GM19240 (cell line): ENCODE results near the gene CTSO.
"Not testable (repeated sequence)": the region's sequence is repeated elsewhere in the genome, so short reads cannot be mapped to it uniquely, and the experiment has no call there.

Experiments
- DNase-seq: peaks from one replicate; pipeline ENCODE4 v3.0.0; 2011; ENCODE audit warnings: low spot score; ENCODE audit not compliant: insufficient read length

The CTSO gene

DNA sequence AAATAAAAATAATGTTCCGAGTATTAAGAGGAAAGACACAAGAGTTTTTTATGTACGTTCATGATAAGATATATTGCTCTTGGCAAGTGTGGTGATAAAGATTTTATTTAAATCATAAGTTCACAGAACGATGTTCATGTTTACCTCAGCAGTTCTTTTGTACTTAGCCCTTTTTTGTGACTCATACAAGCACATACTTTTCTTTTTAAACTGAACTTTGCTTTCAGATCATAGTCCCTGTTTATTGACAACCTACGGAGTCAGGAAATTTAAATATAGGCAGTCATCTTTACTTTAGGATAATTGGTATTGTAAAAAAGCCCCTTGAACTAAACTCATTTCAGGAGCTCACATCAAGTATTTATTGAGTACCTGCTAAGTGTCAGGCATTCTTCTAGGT, 1.3 kb upstream of the CTSO start:
- DNase-seq = no peak

DNA sequence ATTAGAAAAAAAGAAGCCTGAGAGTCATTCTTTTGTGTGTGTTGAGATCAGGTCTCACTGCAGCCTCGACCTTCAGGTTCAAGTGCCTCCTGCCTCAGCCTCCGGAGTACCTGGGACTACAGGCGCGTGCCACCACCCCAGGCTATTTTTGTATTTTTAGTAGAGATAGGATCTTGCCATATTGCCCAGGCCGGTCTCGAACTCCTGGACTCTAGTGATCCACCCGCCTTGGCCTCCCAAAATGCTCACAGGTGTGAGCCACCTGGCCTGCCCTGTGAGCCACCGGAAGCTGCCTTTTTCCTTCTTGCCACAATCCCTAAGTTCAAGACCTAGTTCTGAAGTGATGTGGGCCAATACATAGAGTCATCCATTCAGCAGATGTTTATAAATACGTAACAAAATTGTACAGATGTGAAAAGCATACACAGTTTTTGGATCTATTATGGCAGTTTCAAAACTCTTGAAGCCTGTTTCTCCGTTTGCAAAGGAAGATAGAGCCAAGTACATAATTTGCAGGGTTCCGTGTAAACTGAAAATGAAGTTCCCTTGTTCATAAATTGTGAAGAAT, 536 bp upstream of the CTSO start:
- no peak for DNase-seq

DNA sequence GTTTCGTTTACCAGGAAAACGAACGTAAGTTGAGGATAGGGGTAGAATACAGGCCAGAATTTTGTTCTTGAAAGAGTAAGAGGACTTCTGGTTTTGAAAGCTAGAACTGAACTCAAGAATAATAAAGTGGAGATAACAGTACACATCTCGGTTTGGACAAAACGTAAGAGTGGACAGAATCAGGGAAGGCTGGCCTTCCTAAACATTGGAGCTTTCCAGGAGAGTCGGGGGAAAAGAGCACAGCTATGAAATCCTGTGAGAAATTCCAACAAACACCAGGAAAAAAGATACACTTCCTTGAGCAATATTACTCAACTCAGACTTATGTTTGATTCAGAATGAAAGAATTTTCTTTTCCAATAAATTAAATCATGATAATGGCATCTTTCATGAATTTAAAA, 1.2 kb downstream of the CTSO start:
- DNase-seq = no peak

DNA sequence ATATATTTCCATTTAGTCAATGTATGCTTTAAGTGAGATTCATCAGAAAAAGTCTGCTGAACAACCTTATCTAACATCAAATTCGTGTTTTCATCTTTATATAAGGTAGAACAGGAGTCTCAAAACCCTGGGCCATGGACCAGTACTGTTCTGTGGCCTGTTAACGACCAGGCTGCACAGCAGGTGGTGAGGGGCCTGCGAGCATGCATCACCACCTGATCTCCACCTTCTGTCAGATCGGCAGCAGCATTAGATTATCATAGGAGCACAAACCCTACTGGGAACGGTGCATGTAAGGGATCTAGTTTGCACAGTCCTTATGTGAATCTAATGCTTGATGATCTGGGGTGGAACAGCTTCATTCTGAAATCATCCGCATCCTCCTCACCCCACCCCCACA, 3.2 kb downstream of the CTSO start:
- DNase-seq = no peak

DNA sequence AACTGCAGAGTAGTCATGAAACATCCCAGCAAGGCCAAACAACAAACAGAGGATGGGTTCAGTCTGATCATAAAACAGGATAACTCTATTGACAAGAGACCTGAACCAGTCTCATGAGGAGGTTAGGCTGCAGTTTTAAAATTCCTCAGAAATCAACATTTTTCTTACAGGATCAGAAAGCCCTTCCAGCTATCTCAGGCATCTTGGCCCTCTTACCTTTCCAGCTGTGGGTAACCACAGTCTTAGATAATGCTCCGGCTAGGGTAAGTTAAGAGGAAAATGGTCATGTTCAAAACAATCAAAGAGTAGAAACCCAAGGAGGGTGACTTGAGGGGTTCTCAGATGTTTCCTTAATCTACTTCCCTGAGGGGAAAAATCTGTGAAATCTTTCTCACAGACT, 5.1 kb downstream of the CTSO start:
- no peak for DNase-seq

DNA sequence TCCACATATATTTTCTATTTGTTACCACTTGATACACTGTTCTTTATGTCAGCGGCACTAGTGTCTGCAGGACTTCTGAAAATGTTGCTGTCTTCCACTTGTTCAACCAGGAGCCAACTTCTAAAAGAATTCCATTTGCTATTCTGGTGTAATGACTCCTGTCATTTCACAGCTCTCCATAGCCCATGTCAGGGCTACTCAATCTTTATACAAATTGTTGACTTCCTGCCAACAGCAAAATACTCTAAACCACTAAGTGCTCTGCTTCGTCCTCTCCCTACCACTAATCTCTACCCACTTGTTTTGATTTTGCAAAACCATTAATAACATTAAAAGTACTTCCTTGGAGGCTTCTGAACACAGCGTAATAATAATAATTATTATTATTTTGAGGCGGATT, 7.2 kb downstream of the CTSO start:
- no peak for DNase-seq

DNA sequence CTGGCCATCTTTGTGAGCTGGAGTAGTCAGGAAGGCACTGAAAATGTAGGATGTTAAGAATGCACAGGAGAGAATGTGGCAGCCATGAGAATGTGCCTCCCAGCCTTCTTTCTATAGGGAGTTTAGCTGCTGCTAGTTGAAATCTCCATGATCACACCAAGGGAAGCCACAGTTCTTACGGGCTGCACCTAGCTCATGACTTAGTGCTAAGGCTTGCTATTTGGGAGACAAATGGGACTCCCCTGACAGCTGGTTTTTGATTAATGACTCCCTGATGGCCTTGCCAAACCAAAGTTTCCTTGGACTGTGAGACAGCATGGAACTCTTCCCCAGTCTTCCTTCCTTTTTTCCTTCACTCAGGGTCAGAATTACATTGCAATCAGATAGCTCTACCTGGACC, 9.2 kb downstream of the CTSO start:
- DNase-seq = no peak

DNA sequence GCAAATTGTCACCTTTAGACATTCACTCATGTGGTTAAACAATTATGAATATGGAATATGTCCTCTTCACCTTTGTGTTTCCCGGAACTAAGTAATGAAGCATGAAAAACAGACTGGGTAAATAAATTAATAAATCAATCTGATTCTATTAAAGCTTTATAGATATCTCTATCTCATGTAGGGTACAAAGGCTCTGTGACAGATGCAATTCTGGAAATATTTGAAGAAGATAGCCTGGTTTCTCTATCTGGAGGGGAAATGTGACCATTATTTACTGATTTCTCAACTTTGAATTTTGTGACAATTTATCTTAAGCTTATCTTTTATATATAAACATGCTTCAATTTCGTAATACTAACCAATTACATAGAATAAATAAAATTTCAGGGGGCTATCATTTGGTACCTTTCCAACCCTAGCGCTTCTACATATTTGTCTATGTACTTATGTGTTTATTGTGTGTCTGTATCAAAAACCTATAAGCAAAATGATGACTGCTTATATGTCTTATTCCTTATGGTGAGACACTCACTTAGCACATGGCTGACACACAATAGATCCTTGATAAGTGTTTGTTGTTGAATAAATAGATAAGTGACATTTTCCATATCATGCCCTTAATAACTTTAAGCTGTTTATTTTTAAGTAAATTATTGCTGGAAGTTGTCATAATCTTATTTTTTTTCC, 9.9 kb downstream of the CTSO start:
- DNase-seq = no peak

DNA sequence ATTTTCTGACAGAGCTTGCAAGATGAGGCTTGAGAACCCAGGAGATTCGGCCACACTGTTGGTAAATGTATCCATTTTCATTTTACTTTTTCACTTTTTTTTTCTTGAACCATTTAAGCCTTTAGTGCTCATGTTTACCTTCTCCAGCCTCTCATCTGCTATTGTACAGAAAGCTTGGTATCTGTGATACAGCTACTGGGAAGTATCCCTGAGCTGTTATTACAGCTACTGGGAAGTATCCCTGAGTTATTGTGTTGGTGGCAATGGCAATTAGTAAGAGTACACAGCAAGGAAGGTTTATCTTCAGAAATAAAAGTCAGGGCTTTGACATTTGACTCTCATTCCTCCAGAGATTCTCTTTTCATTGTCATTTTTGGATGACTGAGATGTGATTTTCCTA, 11.8 kb downstream of the CTSO start:
- DNase-seq = no peak

DNA sequence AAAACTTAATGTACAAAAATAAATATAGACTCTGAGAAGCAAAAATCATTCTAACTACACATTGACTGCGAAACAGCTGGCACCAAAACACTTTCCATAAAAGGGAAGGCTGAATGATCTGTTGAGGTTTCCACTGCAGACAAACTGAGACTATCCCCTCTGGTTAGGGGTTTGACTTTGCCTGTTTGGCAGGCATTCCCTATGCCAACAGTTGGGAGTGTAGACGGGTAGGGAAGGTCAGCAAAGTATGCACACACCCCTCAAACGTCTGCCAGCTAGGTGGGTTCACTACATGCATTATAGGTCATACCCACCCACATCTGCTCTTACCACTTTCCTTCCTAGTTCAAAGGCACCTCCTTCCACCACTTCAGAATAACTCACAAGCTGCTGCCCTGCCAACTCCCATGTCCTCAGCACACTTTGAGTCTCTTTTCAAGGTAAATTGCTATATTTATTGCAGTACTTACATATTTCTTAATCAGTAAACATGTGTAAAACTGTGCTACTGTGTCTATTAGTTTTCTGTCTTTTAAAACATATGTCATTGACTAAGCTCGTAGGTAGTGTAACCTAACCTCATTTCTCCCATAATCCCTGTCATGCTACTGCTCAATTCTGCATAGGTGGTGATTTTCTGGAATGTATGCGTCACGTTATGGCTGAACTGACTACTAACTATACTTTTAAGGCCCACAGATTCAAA, 12.4 kb downstream of the CTSO start:
- DNase-seq = no peak

DNA sequence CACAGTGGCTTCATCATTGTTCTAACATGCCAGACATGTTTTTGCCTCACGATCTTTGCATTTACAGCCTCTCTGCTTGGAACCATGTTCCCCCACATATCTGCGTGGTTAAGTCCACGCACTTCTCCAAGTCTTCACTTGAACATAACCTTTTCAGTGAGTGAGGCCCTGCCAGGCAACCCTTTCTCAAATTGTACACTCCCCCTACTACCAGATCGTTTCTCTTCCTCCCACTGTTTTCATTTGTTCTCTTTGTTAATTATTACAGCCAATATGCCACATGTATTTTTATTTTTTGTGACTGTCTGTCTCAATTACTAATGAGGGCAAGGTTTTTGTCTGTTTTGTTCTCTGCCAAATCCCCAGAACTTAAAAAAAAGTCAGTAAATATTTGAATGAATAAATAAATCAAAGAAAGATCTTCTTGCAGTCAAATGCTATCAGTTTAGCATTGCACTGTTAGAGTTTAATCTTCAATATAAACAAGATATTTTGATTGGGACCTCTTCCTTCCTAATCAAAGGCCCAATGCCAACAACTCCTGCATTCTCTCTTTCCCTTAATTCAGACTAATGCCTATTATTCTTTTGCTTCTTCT, 18.2 kb downstream of the CTSO start:
- DNase-seq = no peak

DNA sequence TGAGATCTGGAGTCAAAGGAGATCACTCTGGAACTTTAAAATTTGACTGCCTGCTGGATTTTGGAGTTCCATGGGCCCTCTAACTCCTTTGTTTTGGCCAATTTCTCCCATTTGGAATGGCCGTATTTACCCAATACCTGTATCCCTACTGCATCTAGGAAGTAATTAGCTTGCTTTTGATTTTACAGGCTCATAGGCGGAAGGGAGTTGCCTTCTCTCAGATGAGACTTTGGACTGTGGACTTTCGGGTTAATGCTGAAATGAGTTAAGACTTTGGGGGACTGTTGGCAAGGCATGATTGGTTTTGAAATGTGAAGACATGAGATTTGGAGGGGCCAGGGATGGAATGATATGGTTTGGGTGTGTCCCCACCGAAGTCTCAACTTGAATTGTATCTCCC, 19.0 kb downstream of the CTSO start:
- DNase-seq = not testable (repeated sequence)

DNA sequence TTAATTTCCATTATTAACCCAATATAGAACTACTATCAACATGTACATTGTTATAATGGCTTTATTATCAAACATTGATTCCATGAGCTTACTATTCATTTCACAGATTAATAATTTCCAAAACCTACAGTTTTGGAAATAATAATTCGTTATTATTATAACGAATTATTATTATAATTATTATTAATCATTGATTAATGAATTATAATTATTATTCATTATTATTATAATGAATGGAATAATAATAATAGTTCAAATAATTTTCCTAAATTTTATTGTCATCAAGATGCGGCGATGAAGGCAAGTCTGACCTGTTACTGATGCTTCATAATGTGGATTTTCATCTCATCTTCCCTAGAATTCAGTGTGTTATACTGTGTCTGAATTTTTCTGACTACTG, 22.0 kb downstream of the CTSO start:
- DNase-seq = no peak

DNA sequence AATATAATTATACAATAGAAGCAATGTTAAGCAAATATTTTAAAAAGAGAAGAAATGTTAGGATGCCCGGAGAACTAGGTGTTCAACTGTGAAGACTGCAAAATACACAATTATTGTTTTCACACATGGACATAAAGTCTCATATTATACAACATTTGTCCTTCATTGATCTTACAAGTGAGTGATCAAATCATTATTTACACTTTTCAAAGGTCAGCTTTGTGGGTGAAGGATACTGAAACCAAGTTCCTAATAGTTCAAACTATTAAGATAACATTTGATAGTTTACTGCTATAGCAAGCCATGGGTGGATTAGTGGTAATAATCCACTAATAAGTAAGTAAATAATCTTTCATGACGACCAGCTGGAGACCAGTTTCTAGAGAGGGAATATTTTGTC, 23.3 kb downstream of the CTSO start:
- no peak for DNase-seq

DNA sequence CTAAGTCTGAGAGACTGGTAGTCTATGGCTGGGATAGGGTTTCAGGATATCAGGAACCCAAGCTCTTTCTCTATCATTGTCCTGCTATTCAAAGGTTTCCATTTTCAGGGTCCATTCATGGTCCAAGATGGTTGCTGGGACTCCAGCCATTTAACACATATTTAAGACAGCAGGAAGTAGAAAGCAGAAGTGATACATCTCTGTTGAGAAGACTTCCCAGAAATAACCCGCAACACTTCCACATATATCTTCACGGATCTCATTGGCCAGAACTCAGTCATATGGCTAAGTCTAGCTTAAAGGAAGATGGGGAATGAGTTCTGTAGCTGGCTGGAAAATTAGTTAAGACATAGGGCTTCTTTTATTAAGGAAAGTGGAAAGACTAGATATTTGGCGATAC, 23.8 kb downstream of the CTSO start:
- DNase-seq = no peak

DNA sequence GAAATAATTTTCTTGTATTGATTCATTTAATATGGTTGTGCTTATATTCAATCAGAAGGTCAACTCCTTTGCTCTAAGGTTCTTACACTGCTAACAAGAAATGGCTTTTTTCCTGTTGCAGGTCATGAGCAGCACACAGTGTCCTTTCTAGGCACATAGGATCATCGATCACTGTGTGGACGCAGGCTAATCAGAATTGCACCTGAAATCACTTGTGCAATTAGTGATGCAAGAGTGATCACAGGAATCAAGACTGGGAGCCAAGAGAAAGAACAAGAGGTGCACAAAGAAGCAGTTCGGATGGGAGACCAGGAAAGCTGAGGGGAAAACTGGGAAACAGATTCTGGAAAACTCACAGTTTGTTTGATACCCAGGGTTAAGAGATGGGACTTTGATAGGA, 29.0 kb downstream of the CTSO start:
- DNase-seq = no peak

DNA sequence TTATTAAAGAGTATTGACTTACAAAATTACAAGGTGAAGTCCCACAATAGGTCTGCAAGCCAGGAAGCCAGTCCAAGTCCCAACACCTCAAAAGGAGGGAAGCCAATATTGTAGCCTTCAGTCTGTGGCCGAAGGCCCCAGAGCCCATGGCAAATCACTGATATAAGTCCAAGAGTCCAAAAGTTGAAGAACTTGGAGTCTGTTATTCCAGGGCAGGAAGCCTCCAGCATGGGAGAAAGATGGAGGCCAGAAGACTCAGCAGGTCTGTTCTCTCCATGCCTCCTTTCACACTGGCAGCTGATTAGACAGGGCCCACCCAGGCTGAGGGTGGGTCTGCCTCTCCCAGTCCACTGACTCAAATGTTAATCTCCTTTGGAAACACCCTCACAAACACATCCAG, 32.1 kb downstream of the CTSO start:
- DNase-seq = no peak

DNA sequence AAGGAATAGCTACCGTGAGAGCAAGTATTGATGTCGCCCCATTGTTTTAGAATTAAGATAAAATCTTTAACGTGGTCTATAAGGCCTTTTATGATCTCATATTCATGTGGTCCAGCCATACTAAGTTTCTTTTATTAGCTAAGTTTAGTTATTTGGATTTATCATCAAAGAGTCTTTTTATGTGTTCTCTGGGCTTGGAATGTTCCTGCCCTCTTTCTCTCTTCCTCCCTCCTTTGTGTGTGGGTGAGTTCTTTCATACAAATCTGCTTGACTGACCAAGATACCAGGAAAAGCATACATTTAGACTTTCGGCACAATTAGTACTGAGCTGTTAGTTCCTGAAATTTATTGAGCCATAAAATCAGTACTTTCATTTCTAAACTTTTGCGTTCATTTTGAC, 38.9 kb downstream of the CTSO start:
- DNase-seq = no peak

DNA sequence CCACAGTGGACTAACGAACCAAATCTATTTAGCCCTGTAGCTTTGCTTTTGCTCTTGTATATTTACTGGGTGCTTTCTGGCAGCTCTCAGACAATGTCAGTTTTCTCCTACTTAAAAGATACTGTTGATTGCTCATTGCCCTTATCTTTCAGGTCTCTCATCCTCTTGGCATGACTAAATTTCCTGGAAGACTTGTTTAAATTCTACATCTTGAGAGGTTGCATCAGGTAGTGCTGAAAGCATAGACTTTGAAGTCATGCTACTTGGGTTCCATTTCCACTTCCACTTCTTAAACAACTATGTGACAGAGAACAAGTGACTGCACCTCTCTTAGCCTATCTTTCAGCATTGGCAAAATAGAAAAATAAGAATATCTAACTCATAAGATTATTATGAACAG, 41.8 kb downstream of the CTSO start:
- no peak for DNase-seq

DNA sequence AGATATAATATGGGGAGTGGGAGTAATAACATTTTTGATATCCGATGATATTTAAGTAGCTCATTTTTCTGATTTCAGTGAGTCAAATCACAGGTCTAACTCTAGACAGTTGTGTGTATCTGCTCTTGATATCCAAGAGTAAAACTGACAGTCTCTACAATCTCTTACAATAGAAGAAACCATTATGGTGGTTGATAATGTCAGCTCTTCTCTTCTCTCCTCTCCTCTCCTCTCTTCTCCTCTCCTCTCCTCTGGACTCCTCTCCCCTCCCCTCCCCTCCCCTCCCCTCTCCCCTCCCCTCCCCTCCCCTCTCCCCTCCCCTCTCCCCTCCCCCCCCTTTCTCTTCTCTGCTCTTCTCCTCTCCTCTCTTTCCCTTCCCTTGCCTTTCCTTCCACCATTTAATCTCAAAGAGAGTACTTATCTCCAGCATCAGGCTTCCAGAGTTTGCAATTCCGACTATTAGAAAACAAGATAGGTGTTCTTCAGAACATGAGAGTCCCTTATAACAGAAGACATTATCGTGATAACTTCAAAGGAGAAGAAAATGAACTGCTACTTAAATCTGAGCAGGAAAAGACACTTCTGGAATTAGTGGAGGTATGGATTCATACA, 43.9 kb downstream of the CTSO start:
- DNase-seq = no peak

DNA sequence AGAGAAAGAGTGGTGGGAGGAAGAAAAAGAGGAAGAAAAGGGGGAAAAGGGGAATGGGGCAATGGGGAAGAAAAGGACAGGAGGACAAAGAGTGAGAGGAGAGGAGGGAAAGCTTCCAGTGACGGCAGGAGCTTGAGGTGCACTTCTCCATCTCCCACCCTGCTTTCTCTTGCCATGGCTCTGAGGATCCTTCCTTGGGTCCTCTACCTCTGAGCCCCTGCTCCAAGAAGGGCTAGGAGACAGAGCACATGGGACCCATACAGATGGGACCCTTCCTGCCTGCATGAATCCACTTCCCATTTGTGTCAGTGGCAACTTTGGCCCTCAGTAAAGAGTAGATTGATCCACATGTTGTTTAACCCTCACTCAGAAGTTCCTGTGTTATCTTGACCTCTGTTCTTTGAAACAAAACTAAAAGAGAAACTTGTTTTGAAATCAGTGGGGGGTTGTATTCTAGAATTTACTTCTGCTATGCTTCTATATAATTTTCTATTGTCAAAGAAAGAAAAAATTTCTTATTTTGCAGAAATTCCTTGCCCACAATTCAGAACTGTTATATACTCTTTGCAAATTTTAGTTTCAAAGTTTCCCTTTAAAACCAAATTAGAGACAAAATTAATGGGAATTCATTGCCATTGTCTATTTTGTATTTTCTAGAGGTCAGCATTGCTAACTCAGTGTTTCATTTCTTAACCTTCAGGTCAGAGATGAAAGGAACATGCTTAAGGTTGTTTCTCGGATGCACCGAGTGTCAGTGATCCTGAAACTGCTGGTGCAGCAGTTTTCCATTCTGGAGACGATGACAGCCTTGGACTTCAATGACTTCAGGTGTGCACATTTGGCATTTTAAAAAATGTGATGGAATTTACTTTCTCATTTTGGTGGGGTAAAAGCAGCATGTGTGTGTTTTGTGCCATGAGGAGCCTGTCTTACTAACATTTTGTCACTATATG, 45.2 kb downstream of the CTSO start:
- DNase-seq = no peak
